A204.1 (cell line): Measurements from ENCODE around the gene IL19.

Source experiments
- FAIRE-seq: peaks from 2 replicates; lab custom pipeline; 2012; peaks lifted over from hg19 to GRCh38; lab: Jason Lieb, UNC

Gene IL19, protein sequence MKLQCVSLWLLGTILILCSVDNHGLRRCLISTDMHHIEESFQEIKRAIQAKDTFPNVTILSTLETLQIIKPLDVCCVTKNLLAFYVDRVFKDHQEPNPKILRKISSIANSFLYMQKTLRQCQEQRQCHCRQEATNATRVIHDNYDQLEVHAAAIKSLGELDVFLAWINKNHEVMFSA

GRCh38 chr1:206770531-206771337, at the start of gene IL19:
Gene IL19 (plus strand): TSS chr1:206770773. CDS start chr1:206836663, 65,890 bp downstream.
- no peak for FAIRE-seq

DNA sequence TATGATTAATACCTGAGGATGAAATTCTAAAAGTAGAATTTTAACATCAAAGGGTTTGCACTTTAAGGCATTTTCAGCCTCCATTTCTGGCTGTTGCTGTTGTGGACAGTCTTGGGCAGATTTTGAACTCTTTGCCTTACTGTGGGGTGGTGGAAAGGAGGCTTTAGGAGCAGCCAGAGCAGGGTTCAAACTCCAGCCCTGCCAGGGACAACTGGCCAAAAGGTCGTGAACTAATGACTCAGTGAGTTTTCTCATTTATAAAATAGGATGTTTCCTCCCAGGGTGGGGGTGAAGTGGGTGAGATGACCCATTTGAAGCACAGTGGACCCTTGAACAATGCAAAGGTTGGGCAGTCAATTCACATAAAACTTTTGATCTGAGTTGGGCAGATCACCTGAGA, 49.1 kb upstream of the IL19 start:
- no peak for FAIRE-seq

GRCh38 chr1:206722751-206723461, 47.7 kb upstream of the IL19 start:
- no peak for FAIRE-seq

DNA sequence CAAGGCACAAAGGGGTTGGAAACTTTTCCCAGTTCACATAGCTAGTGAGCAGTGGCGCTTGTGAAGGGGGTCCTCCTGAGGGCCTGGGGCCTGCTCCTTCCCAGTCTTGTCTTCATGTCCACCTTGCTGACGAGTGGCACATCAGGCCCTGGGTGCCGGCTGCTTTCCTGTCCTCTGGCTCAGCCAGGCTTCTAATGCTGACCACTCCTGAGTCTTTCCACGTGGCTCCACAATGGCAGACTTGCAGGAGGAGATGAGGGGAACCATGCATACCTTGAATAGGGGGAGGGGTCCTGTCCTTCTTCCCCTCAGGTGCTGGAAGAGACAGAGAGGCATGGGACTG, 47.1 kb upstream of the IL19 start:
- no peak for FAIRE-seq

DNA sequence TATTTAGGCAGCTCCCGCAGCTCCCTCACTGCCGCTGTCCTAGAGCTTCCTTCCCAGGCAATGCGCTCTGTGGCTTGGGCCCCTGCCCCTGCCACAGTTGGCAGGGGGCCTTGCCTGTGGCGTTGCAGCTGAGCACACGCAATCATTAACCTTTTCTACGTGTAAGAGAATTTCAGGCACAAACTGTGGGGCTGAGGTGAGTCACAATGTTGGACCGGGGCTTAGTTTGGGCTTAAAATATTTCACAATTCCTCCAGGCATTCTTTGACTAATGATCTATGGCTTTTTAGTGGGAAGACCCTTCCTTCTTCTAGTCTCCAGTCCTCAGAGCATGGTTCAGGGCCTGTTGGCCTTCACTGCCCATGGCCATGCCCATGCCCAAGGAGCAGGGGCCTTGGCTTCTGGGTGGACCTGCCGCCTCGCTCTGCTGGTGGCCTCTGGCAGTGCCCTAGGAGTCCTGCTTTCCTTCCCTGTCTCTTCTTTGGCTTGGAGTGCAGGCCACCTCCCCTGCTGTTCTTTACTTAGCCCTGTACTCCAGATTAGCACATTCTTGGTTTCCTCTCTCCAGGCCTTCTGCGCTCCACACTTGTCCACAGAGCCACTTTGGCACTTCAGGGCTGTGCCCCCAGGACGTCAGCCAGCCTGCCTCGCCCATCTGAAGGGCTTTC, 46.6 kb upstream of the IL19 start:
- no peak for FAIRE-seq

- FAIRE-seq = no peak
These were observed 45.2 kb upstream of the IL19 start for GRCh38 chr1:206725109-206725963.

- no peak for FAIRE-seq
These were observed 42.4 kb upstream of the IL19 start for GRCh38 chr1:206727981-206728696.

DNA sequence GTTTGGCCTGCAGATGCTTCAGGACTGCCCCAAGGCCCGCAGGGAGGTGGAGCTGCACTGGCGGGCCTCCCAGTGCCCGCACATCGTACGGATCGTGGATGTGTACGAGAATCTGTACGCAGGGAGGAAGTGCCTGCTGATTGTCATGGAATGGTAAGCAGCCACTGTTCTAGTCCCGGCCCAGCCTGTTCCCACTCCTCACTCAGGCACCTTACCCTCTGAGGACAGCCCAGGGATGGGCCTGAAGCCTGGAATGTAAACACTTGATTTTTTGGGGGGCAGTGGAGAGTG, 41.9 kb upstream of the IL19 start:
- no peak for FAIRE-seq

DNA sequence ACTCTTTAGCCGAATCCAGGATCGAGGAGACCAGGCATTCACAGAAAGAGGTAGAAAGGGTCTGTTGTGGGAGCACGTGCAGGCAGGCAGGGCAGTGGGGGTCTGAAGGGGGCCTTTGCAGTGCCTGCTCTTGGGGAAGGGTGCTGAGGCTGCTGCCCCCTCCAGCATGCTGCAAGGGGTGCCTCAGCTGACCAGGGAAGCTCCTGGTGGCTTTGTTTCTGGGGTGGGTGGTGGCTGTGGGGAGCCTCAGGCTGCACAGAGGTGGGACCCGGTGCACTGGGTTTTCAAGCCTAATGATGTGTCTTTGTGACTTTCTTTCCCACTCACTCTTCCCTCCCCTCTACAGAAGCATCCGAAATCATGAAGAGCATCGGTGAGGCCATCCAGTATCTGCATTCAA, 41.5 kb upstream of the IL19 start:
- no peak for FAIRE-seq

GRCh38 chr1:206729507-206729906, 41.1 kb upstream of the IL19 start:
- FAIRE-seq = no peak

DNA sequence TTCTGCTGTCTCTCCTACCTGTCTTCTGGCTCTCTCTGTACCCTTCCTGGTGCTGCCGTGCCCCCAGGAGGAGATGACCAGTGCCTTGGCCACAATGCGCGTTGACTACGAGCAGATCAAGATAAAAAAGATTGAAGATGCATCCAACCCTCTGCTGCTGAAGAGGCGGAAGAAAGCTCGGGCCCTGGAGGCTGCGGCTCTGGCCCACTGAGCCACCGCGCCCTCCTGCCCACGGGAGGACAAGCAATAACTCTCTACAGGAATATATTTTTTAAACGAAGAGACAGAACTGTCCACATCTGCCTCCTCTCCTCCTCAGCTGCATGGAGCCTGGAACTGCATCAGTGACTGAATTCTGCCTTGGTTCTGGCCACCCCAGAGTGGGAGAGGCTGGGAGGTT, 38.1 kb upstream of the IL19 start:
- no peak for FAIRE-seq

GRCh38 chr1:206732992-206733391, 37.6 kb upstream of the IL19 start:
- FAIRE-seq = no peak

DNA sequence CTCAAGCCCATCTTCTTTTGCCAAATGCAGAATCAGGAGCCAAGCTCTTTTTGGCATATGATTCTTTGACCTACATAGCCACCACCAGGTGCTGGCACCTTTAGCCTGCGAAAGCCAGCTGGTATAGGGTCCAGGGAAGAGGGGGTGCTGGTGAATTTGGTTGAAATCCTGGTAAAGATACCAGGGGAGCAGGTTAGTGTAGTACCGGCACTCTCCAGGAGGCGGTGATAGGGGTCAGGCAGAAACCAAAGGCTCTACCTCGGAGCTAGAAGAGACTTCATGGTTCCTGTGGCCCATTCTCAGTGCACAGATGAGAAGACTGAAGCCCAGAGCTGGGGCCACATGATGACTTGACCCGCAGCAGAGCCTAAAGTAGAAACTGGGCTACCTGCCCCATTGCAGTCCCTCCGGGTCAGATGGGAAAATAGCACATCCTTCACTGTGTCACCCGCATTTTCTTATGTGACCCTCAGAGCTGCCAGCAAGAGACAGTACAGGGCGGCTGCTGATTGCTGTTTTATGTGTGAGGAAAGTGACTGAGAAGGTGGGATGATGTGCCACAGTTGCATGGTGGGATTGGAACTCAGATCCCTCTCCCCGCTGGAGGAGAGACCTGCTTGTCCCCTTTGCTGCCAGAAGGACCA, 36.0 kb upstream of the IL19 start:
- no peak for FAIRE-seq

DNA sequence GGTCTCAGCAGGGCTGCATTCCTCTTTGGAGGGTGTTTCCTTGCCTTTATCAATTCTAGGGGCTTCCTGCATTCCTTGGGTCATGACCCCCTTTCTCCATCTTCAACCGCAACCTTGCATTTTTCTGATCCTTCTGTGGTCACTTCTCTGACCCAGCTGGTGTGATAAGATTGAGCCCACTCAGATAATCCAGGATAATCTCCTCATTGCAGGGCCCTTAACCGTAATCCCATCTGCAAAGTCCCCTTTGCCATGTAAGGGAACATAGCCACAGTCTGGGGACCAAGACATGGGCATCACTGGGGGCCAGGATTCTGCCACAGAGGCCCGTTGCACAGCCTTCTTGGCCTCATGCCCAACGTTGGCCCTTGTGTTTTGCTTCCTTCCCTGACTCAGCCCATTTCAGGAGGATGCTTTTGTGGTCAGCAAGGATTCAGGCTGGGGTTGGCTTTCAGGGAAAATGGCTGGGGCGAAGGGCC, 35.0 kb upstream of the IL19 start:
- no peak for FAIRE-seq

DNA sequence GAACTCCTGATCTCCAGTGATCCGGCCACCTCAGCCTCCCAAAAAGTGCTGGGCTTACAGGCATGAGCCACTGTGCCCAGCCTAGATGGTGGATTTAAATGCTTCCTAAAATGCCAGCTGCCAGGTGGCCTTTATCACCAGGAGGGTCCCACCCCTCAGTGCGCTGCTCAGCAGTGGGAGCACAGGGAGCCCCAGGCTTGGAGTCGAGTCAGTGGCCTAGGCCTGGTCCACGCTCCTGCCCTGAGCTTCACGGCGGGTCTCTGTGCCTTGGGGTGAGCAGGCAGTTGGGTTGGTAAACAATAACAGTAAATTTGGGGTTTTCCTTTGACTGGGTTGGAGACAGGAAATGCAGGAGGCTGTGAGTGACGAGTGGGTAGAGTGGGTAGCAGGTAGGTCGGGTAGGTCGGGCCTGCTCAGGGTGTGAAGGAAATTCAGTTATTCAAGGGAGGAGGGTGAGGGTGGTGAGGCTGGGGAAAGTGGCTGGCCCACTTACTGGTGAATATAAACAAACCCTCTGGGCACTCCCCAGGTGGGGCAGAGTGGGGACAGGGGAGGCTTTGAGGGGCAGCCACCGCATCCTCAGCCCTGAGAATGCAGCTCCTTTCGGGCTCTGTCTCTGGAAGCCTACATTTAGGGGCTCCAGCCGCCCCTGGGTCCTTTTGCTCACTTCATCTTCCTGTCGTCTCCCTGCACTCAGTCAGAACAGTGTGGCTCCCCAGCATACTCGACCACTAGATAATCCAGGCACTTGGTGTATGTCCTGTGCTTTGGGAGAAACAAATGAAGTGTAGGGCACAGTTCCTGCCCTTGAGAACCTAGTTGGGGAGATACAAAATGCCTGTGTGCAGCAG, 33.5 kb upstream of the IL19 start:
- FAIRE-seq = no peak

DNA sequence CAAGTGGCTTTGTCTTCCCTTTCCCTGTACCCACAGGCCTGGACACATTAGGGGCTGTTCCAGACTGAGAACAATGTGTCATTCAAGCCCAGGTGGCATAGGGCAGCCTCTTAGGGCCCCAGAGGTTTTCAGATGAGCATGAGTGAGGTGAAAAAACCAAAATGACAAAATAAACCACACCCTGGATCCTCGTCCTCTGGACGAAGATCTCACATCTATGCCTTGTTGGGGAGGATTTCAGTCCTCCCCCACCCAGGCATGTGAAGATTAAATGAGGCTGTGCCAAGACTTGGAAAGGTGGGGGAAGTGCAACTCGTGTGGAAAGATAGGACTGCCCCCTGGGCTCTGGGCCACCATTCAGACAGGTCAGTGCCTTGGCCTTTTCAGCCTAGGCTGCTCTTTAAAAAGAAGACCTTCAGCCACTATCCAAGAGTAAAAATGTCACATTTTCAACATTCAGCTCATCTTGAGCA, 32.8 kb upstream of the IL19 start:
- no peak for FAIRE-seq

DNA sequence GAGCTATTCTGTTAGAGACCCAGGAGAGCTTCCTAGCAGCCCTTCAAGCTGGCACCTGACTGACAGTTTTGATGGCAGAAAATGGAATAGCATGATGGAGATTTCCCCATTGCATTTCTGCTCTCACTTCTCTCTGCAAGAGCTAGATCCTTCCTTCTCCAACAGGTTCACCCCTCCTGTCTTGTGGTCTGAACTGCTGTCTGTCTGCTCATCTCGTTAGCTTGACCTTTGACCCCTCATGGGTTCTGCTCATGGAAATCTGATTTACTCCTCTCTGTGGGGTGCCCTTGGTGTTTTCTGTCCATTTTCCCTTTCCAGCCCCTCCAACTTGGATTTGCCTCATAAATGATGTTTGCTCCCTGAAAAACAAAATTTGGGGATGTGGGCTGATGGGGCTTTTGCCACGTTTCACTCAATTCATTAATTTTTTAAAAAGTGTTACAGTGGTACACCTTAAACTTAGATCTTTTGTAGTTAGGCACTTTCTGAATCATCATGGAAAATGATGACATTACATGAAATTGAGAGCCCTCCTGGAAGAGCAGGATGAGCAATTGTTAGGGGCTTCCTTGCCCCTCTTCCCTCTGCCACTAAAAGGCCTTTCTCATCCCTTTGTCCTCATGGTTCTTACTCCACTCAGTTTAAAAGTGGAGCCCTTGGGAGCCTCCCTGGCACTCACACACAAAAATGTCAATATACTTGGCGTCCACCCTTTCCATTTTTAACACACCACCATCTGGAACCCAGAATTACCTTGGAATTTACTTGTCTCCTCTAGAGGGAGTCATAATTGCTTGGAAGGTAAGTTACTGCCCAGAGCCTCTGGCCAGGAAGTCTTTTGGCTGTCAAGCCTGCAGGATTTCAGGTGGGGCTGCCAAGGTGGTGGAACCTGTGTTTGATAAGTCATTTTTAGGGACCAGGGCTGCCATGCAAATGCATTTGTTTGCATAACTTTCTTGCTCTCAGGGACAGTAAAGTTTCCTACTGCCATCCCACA, 31.9 kb upstream of the IL19 start:
- no peak for FAIRE-seq

GRCh38 chr1:206739411-206740076, 31.0 kb upstream of the IL19 start:
- no peak for FAIRE-seq
